Astrocyte of the cerebellum (primary cell): ENCODE results near the gene HCN3.

Experiments used
- DNase-seq: peaks from one replicate; pipeline ENCODE4 v3.0.0-alpha.2; 2011; ENCODE audit warnings: low read depth
- H3K4me3 ChIP-seq: 2 replicates; pipeline ENCODE4 v1.5.1; 2011; ENCODE audit warnings: mild to moderate bottlenecking, low read depth, low read length, moderate library complexity
- CTCF ChIP-seq: IDR thresholded peaks from 2 replicates; pipeline ENCODE4 v1.5.1; 2012; ENCODE audit warnings: low read length, low read depth, moderate library complexity, mild to moderate bottlenecking; ENCODE audit errors: missing control alignments
- in situ Hi-C: cut with HindIII; loops from 2 replicates; pipeline ENCODE4 v1.10.0; 2017; ENCODE audit warnings: low sequenced_read_pairs

Gene HCN3

GRCh38 chr1:155313261-155313660, 36.0 kb downstream of the HCN3 start:
- in situ Hi-C loops = no loop called here
- DNase-seq = no peak
- H3K4me3 ChIP-seq = no peak overlapping the region
- TF ChIP-seq CTCF = no peak

GRCh38 chr1:155316922-155317321, 39.7 kb downstream of the HCN3 start:
- DNase-seq = no peak
- no peak for TF ChIP-seq CTCF
- in situ Hi-C loops = no loop called here

GRCh38 chr1:155318082-155318481, 40.8 kb downstream of the HCN3 start:
- in situ Hi-C loops = no loop called here
- no peak for TF ChIP-seq CTCF
- no peak for DNase-seq

More at GRCh38 chr1:155316922-155317321, 39.7 kb downstream of the HCN3 start:
- no peak overlapping the region for H3K4me3 ChIP-seq

GRCh38 chr1:155319536-155319935, 42.3 kb downstream of the HCN3 start:
- in situ Hi-C loops = no loop called here
- H3K4me3 ChIP-seq = no peak overlapping the region
- no peak for DNase-seq
- no peak for TF ChIP-seq CTCF

More at GRCh38 chr1:155318082-155318481, 40.8 kb downstream of the HCN3 start:
- no peak overlapping the region for H3K4me3 ChIP-seq

GRCh38 chr1:155320252-155320651, 43.0 kb downstream of the HCN3 start:
- no peak for TF ChIP-seq CTCF

GRCh38 chr1:155320661-155321617, 43.7 kb downstream of the HCN3 start, which contains the start of gene RUSC1:
Gene RUSC1 (plus strand): TSS chr1:155320894. CDS start chr1:155321774, 880 bp downstream.
- no peak for TF ChIP-seq CTCF
- no peak for DNase-seq
- in situ Hi-C loops = no loop called here
- H3K4me3 ChIP-seq = peak within 1 kb of the TSS; percentile 85

More at GRCh38 chr1:155320252-155320651, 43.0 kb downstream of the HCN3 start:
- H3K4me3 ChIP-seq = peak overlapping the region; percentile 85
- in situ Hi-C loops = no loop called here
- DNase-seq = no peak
